Eye (tissue), 1 donor: ENCODE measurements around the gene NCAPG2.
"Not testable (repeated sequence)": the region's sequence is repeated elsewhere in the genome, so short reads cannot be mapped to it uniquely, and the experiment has no call there.

Experiments
- DNase-seq: peaks from one replicate; pipeline ENCODE4 v3.0.0-alpha.2; 2015

Gene NCAPG2

GRCh38 chr7:158664406-158664805 is 40.2 kb downstream of the NCAPG2 start:
- no peak for DNase-seq

GRCh38 chr7:158663428-158663741 is 41.2 kb downstream of the NCAPG2 start:
- DNase-seq: no peak

GRCh38 chr7:158662610-158663427 is 41.8 kb downstream of the NCAPG2 start:
- DNase-seq: no peak

GRCh38 chr7:158658475-158658874 is 46.1 kb downstream of the NCAPG2 start:
- DNase-seq: peak; percentile 11

GRCh38 chr7:158657189-158657746 is 47.3 kb downstream of the NCAPG2 start:
- no peak for DNase-seq

- DNase-seq: no peak
Measured at GRCh38 chr7:158655931-158656441, 48.6 kb downstream of the NCAPG2 start.

- no peak for DNase-seq
Measured at GRCh38 chr7:158655507-158655906, 49.1 kb downstream of the NCAPG2 start.

GRCh38 chr7:158651968-158652565 is 52.5 kb downstream of the NCAPG2 start:
- DNase-seq: no peak

GRCh38 chr7:158650821-158651225 is 53.8 kb downstream of the NCAPG2 start:
- no peak for DNase-seq

- DNase-seq: peak; percentile 6
Measured at GRCh38 chr7:158649279-158649678, 55.3 kb downstream of the NCAPG2 start.

- no peak for DNase-seq
Measured at GRCh38 chr7:158648787-158649186, 55.8 kb downstream of the NCAPG2 start.

GRCh38 chr7:158648168-158648567 is 56.4 kb downstream of the NCAPG2 start:
- DNase-seq: no peak

GRCh38 chr7:158647475-158647792 is 57.2 kb downstream of the NCAPG2 start:
- DNase-seq: no peak

- DNase-seq: no peak
Measured at GRCh38 chr7:158646766-158647474, 57.7 kb downstream of the NCAPG2 start.

GRCh38 chr7:158645842-158646241 is 58.8 kb downstream of the NCAPG2 start:
- DNase-seq: no peak

- DNase-seq: no peak
Measured at GRCh38 chr7:158642149-158642548, 62.5 kb downstream of the NCAPG2 start.

GRCh38 chr7:158638001-158638400 is 66.6 kb downstream of the NCAPG2 start:
- DNase-seq: no peak

- DNase-seq: no peak
Measured at GRCh38 chr7:158633055-158633956, 71.3 kb downstream of the NCAPG2 start.

- DNase-seq: no peak
Measured at GRCh38 chr7:158631574-158632195, 72.9 kb downstream of the NCAPG2 start.

- DNase-seq: not testable (repeated sequence)
Measured at GRCh38 chr7:158626289-158626688, 78.3 kb downstream of the NCAPG2 start.

- DNase-seq: no peak
Measured at GRCh38 chr7:158623241-158623640, 81.4 kb downstream of the NCAPG2 start.

- no peak for DNase-seq
Measured at GRCh38 chr7:158620839-158621441, 83.7 kb downstream of the NCAPG2 start.
